ENCODE measurements around the gene ZNF221.

The ZNF221 gene

GRCh38 chr19:43960411-43960810, 9.4 kb downstream of the ZNF221 start:
- no peak for DNase-seq

- no peak for DNase-seq
Measured at GRCh38 chr19:43966079-43966694, 15.2 kb downstream of the ZNF221 start.

- no peak for DNase-seq
Measured at GRCh38 chr19:43976732-43977131, 25.7 kb downstream of the ZNF221 start.

- DNase-seq, result no peak
Measured at GRCh38 chr19:43983544-43983911, 32.5 kb downstream of the ZNF221 start.

- no peak for DNase-seq
Measured at GRCh38 chr19:43983912-43984686, 33.1 kb downstream of the ZNF221 start, which contains the start of gene ZNF155. ZNF155 (plus strand) TSS chr19:43984188; CDS start chr19:43988544, 4,356 bp downstream.

- no peak for DNase-seq
Measured at GRCh38 chr19:43984687-43985000, 33.6 kb downstream of the ZNF221 start.

- DNase-seq, result no peak
Measured at GRCh38 chr19:43997631-43998290, 46.7 kb downstream of the ZNF221 start.

- no peak for DNase-seq
Measured at GRCh38 chr19:44002212-44002565, 51.2 kb downstream of the ZNF221 start.

- DNase-seq, result peak; percentile 8
Measured at GRCh38 chr19:44002566-44003460, 51.8 kb downstream of the ZNF221 start, which contains the start of gene ZNF230. ZNF230 (plus strand) TSS chr19:44002957; CDS start chr19:44007079, 4,122 bp downstream.

- DNase-seq, result no peak
Measured at GRCh38 chr19:44003461-44004009, 52.5 kb downstream of the ZNF221 start.

- DNase-seq, result no peak
Measured at GRCh38 chr19:44005973-44006372, 54.9 kb downstream of the ZNF221 start.

GRCh38 chr19:44007473-44007872, 56.4 kb downstream of the ZNF221 start:
- DNase-seq, result no peak

GRCh38 chr19:44010468-44010867, 59.4 kb downstream of the ZNF221 start:
- no peak for DNase-seq

Data from NK-92 treated with Interleukin-12 subunit alpha and Interleukin-12 subunit beta, amount 100 ng/mL, for 24 hours (cell line).